ENCODE measurements around the gene ANP32D. TPM values are rescaled to one million over a fixed set of nuclear protein-coding genes. Genes with fewer than 3 reads are reported as not detected.
"Not testable (repeated sequence)": the region's sequence is repeated elsewhere in the genome, so short reads cannot be mapped to it uniquely, and the experiment has no call there.

The ANP32D gene
- total RNA-seq: not detected in 2 replicates

DNA sequence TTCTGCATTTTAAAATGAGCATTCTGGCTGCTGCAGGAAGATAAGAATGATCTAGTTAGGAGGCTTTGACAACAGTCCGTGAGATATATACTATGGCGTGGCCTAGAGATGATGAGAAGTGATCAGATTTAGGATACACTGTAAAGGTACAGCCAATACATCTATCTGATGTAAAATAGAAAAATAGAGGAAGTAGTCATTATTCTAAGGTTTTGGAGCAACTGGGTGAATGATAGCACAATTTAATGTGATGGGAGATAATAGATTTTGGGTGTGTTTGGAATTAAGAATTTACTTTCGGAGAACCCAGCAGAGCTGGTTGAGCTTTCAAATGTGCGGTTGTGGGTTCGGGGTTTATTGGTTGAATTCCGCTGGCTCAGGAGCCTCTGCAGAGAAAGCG lies at the start of gene ANP32D:
Gene ANP32D, plus strand, starts transcription at position 301 of the 400 bp plus-strand sequence. CDS start 106 bp downstream, outside the sequence.
- Mint-ChIP-seq H3K9me3 (peaks cover 38% of the 10 kb centered on the region), H3K27ac (no peak within 1 kb of the TSS), H3K4me1 (no peaks in the 10 kb centered on the region), H3K27me3 (no peaks in the 10 kb centered on the region), H3K36me3 (ENCODE audit: low read depth) (no peaks in the 10 kb centered on the region), H3K4me3 (no peak within 1 kb of the TSS)
- intact Hi-C loops (cut with micrococcal nuclease): no loop called here
- DNase-seq: no peak

DNA sequence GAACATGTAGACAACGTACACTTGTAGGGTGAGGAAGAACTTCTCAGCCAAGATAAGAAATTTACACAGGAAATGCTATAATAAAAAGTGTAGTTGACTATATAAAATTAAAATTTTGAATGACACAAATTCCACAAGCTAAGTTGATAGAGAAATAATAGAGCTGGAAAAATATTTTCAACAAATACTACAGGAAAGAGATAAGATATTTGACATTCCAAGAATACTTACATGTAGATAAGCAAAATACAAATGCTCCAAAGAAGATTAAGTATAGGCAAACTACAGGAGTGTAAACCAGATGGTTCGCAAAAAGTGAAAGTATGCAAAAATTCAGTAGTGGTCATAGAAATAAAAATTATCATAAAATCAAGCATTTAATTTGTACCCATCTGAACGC lies 49.2 kb upstream of the ANP32D start:
- H3K4me3 Mint-ChIP-seq: no peak overlapping the region
- peaks cover 1% of the 10 kb centered on the region for H3K27me3 Mint-ChIP-seq
- peaks cover 12% of the 10 kb centered on the region for H3K9me3 Mint-ChIP-seq
- intact Hi-C loops (cut with micrococcal nuclease): no loop called here
- peaks cover 2% of the 10 kb centered on the region for H3K4me1 Mint-ChIP-seq
- H3K27ac Mint-ChIP-seq: no peak overlapping the region
- no peaks in the 10 kb centered on the region for H3K36me3 Mint-ChIP-seq (ENCODE audit: low read depth)
- DNase-seq: no peak

DNA sequence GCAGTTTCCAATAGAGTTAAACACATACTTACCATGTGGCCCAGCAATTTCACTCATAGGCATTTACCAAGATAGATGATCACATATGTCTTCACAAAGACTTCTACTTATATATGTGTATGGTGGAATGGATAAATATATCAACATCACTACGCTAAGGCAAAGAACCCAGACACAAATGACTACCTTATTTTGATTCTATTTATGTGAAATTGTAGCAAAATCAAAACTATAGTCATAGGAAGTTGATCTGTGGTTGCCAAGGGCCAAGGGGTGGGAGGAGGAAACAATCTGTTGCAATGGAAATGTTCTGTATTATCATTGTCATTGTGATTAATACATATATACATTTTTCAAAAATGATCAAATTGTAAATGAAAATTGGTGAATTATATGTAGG lies 47.7 kb upstream of the ANP32D start:
- Mint-ChIP-seq H3K4me1 (peaks cover 2% of the 10 kb centered on the region), H3K36me3 (ENCODE audit: low read depth) (no peaks in the 10 kb centered on the region), H3K27ac (no peak overlapping the region), H3K27me3 (peaks cover 5% of the 10 kb centered on the region), H3K9me3 (peaks cover 24% of the 10 kb centered on the region), H3K4me3 (no peak overlapping the region)
- intact Hi-C loops (cut with micrococcal nuclease): no loop called here
- DNase-seq: no peak

DNA sequence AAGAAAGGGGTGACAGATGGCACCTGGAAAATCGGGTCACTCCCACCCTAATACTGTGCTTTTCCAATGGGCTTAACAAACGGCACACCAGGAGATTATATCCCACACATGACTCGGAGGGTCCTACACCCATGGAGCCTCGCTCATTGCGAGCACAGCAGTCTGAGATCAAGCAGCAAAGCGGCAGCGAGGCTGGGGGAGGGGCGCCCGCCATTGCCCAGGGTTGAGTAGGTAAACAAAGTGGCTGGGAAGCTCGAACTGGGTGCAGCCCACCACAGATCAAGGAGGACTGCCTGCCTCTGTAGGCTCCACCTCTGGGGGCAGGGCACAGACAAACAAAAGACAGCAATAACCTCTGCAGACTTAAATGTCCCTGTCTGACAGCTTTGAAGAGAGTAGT lies 38.3 kb upstream of the ANP32D start:
- H3K4me3 Mint-ChIP-seq; H3K4me1 Mint-ChIP-seq; H3K36me3 Mint-ChIP-seq (ENCODE audit: low read depth); DNase-seq; intact Hi-C loops (cut with micrococcal nuclease); H3K27ac Mint-ChIP-seq; H3K27me3 Mint-ChIP-seq: not testable (repeated sequence)
- H3K9me3 Mint-ChIP-seq: peaks cover 22% of the 10 kb centered on the region

DNA sequence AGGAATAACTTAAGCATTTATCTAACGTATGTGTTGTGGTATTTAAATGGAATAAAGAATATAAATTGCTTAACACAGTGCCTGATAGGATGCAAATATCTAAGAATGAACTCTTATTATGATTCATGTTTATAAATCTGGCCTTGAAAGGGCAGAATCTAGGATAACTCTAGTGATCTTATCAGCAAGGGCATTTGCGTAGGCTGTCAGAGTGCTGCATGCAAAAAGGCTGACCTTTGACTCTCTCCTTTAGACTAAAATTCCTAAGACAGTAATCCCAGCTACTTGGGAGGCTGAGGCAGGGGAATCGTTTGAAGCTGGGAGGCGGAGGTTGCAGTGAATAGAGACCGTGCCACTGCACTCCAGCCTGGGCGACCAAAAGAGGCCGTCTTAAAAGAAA lies 31.3 kb upstream of the ANP32D start:
- H3K4me1 Mint-ChIP-seq: no peaks in the 10 kb centered on the region
- no peak overlapping the region for H3K4me3 Mint-ChIP-seq
- no peak overlapping the region for H3K27ac Mint-ChIP-seq
- no peaks in the 10 kb centered on the region for H3K9me3 Mint-ChIP-seq
- intact Hi-C loops (cut with micrococcal nuclease): no loop called here
- H3K36me3 Mint-ChIP-seq (ENCODE audit: low read depth): no peaks in the 10 kb centered on the region
- no peaks in the 10 kb centered on the region for H3K27me3 Mint-ChIP-seq
- DNase-seq: no peak

DNA sequence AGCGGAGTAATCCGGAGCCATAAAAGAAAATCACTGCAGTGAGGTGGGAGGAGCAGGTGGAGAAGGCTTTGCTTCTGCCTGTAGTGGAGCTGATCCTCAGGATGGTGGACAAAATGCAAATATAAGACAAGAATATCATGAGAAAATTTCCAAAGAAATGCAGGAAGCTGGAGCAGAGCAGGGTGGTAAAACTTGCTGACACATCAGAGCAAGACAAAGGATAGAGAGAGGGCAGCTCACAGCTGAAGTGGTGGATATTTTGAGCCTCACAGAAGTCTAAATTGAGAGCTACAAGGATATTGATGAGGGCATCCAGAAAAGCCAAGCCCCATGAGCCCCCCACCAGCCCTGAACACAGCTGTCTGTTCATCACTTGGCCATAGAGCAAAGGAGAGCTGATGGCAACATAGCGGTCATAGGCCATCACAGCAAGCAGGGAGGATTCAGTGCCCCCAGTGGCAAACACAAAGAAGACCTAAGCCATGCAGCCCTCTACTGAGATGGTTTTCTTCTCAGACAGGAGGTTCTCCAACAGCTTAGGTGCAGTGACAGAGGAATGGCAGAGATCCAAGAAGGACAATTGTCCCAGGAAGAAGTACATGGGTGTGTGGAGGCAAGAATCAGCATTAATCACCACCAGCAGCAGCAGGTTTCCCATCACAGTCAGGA lies 30.0 kb upstream of the ANP32D start:
- Mint-ChIP-seq H3K36me3 (ENCODE audit: low read depth) (no peaks in the 10 kb centered on the region), H3K9me3 (no peaks in the 10 kb centered on the region), H3K27ac (no peak overlapping the region), H3K4me3 (no peak overlapping the region), H3K27me3 (no peaks in the 10 kb centered on the region), H3K4me1 (no peaks in the 10 kb centered on the region)
- intact Hi-C loops (cut with micrococcal nuclease): no loop called here
- DNase-seq: no peak

DNA sequence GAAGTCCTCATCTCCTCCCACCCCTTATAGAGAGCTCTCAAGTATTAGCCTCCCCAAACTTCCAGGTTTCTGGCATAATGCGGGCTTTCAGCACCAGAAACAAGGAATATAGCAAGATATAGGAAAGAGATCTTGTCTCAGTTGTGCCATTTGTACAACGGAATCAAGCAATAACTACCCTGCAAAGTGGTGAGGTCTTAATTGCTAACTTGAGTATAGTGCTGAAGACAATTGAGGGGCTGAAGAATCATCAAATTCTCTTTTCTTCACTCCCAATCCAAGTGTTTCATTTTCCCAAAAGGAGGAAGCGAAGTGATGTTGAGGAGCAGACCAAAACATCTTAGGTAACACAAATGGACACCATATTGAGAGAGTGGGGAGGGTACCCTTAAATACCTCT lies 26.8 kb upstream of the ANP32D start:
- Mint-ChIP-seq H3K4me1 (no peaks in the 10 kb centered on the region), H3K36me3 (ENCODE audit: low read depth) (no peaks in the 10 kb centered on the region), H3K9me3 (peaks cover 6% of the 10 kb centered on the region), H3K4me3 (no peak overlapping the region), H3K27ac (no peak overlapping the region), H3K27me3 (no peaks in the 10 kb centered on the region)
- no peak for DNase-seq
- intact Hi-C loops (cut with micrococcal nuclease): no loop called here

DNA sequence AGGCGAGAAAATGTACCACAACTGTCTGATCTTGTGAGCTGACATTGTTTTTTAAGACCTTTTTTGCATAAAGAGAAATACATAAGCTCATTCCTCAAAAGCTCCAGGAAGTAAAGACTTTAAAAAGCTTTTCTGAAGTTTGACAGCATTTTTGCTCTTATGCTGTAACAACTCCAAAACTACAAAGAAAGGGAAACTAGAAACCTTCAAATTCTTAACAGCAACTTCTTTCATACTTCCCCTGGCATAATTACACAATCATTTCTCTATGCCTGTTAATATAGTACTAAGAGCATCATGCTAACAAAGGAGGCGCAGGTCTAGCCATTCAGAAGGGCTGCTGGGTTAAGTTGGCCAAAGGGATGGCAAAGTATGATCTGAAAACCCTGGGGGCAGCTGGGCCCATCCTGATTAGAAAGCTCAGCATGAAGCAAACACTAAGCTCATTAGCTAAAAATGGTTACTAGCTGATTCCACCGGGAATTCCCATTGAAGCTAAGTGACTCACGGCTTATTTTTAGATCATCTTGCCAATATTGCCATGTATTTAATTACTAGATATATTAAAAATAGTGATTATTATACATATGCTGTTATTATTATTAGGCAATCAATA lies 26.1 kb upstream of the ANP32D start:
- H3K27ac Mint-ChIP-seq: no peak overlapping the region

DNA sequence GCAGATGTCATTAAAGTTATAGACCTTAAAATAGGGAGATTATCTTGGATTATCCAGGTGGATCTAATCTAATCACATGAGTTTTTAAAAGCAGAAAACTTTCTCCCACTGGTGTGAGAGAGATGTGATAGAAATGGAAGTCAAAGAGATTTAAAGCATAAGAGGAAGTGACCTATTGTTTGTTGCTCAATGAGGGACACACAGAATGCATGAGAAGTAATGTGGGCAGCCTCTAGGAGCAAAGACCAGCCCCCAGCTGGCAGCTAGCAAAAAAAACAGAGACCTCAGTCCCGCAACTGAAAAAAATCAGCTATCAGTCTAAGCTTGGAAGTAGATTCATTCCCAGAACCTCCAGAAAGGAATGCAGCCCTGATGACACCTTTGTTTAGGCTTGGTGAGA lies 24.6 kb upstream of the ANP32D start:
- H3K4me1 Mint-ChIP-seq: no peaks in the 10 kb centered on the region
- no peak for DNase-seq
- no peaks in the 10 kb centered on the region for H3K27me3 Mint-ChIP-seq
- intact Hi-C loops (cut with micrococcal nuclease): no loop called here
- no peaks in the 10 kb centered on the region for H3K36me3 Mint-ChIP-seq (ENCODE audit: low read depth)
- peaks cover 6% of the 10 kb centered on the region for H3K9me3 Mint-ChIP-seq
- no peak overlapping the region for H3K4me3 Mint-ChIP-seq
- no peak overlapping the region for H3K27ac Mint-ChIP-seq

More for the DNA sequence above, 26.1 kb upstream of the ANP32D start:
- H3K9me3 Mint-ChIP-seq: peaks cover 6% of the 10 kb centered on the region
- no peak for DNase-seq
- H3K4me3 Mint-ChIP-seq: no peak overlapping the region
- intact Hi-C loops (cut with micrococcal nuclease): no loop called here
- H3K36me3 Mint-ChIP-seq (ENCODE audit: low read depth): no peaks in the 10 kb centered on the region
- H3K27me3 Mint-ChIP-seq: no peaks in the 10 kb centered on the region
- no peaks in the 10 kb centered on the region for H3K4me1 Mint-ChIP-seq

DNA sequence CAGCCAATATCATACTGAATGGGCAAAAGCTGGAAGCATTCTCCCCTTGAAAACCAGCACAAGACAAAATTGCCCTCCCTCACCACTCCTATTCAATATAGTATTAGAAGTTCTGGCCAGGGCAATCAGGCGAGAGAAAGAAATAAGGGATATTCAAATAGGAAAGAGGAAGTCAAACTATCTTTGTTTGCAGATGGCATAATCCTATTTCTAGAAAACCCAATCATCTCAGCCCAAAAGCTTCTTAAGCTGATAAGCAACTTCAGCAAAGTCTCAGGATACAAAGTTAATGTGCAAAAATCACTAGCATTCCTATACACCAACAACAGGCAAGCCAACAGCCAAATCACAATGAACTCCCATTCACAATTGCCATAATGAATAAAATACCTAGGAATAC lies 21.0 kb upstream of the ANP32D start:
- intact Hi-C loops (cut with micrococcal nuclease): no loop called here
- H3K36me3 Mint-ChIP-seq (ENCODE audit: low read depth): no peaks in the 10 kb centered on the region
- H3K4me3 Mint-ChIP-seq: no peak overlapping the region
- H3K4me1 Mint-ChIP-seq: no peaks in the 10 kb centered on the region
- DNase-seq: no peak
- H3K27ac Mint-ChIP-seq: no peak overlapping the region
- H3K9me3 Mint-ChIP-seq: peaks cover 6% of the 10 kb centered on the region
- no peaks in the 10 kb centered on the region for H3K27me3 Mint-ChIP-seq

DNA sequence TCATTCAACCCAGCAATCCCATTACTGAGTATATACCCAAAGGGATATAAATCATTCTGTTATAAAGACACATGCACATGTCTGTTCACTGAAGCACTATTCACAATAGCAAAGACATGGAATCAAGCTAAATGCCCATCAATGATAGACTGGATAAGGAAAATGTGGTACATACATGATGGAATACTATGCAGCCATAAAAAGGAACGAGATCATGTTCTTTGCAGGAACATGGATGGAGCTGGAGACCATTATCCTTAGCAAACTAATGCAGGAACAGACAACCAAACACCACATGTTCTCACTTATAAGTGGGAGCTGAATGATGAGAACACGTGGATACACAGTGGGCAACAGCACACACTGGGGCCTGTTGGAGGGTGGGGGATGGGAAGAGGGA lies 19.4 kb upstream of the ANP32D start:
- H3K36me3 Mint-ChIP-seq (ENCODE audit: low read depth); H3K4me3 Mint-ChIP-seq; H3K4me1 Mint-ChIP-seq; H3K27ac Mint-ChIP-seq; intact Hi-C loops (cut with micrococcal nuclease); DNase-seq; H3K27me3 Mint-ChIP-seq; H3K9me3 Mint-ChIP-seq: not testable (repeated sequence)

DNA sequence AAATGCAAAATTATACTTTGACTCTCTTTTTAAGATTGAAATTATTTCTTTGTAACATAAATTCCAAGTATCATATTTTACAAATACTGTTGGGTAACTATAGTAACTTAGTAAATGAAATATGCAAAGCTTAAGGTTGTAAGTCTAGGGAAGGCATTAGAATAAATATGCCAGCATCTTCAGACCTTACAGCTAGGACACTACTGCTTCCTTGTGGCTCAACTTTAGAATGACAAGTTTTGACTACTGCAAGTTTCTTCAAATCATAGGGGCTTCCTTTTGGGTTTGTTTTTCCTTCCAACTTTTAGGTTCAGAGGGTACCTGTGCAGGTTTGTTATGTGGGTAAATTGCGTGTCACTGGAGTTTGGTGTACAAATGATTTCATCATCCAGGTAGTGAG lies 17.7 kb upstream of the ANP32D start:
- Mint-ChIP-seq H3K27ac (no peak overlapping the region), H3K4me3 (no peak overlapping the region), H3K9me3 (peaks cover 6% of the 10 kb centered on the region), H3K27me3 (peaks cover 2% of the 10 kb centered on the region), H3K36me3 (ENCODE audit: low read depth) (no peaks in the 10 kb centered on the region), H3K4me1 (no peaks in the 10 kb centered on the region)
- intact Hi-C loops (cut with micrococcal nuclease): no loop called here
- DNase-seq: no peak

DNA sequence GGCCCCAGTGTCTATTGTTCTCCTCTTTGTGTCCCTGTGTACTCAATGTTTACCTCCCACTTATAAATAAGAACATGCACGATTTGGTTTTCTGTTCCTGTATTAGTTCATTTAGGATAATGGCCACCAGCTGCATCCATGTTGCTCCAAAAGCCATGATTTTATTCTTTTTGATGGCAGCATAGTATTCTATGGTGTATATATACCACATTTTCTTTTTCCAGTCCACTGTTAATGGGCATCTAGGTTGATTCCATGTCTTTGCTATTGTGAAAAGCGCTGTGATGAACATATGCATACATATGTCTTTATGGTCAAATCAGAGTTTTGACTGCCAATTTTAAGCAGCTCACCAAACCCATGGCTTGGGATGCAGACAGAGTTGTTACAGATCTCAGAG lies 17.2 kb upstream of the ANP32D start:
- peaks cover 2% of the 10 kb centered on the region for H3K27me3 Mint-ChIP-seq
- no peaks in the 10 kb centered on the region for H3K36me3 Mint-ChIP-seq (ENCODE audit: low read depth)
- no peak overlapping the region for H3K27ac Mint-ChIP-seq
- H3K4me3 Mint-ChIP-seq: no peak overlapping the region
- H3K4me1 Mint-ChIP-seq: no peaks in the 10 kb centered on the region
- intact Hi-C loops (cut with micrococcal nuclease): no loop called here
- DNase-seq: no peak
- peaks cover 3% of the 10 kb centered on the region for H3K9me3 Mint-ChIP-seq

DNA sequence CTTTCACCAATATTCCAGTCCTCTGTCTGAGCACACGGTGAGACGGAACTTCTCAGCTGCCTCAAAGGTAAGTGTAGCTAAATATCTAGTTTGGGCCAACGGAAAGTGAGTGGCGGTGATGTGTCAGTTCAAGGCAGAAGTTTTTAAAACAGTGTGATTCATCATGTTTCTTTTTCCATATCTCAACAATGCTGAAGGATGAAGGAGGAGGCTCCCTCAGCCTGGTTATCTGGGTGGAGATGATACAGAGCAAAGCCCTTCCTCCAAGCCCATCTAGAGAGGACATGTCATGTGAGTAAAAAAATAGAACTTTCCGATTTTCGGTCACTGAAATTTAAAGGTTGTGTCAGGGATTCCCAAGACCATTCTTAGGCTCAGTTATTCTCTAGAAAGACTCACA lies 13.1 kb upstream of the ANP32D start:
- Mint-ChIP-seq H3K27ac (no peak overlapping the region), H3K4me3 (no peak overlapping the region), H3K36me3 (ENCODE audit: low read depth) (no peaks in the 10 kb centered on the region), H3K9me3 (no peaks in the 10 kb centered on the region), H3K4me1 (no peaks in the 10 kb centered on the region), H3K27me3 (peaks cover 14% of the 10 kb centered on the region)
- DNase-seq: no peak
- intact Hi-C loops (cut with micrococcal nuclease): no loop called here

DNA sequence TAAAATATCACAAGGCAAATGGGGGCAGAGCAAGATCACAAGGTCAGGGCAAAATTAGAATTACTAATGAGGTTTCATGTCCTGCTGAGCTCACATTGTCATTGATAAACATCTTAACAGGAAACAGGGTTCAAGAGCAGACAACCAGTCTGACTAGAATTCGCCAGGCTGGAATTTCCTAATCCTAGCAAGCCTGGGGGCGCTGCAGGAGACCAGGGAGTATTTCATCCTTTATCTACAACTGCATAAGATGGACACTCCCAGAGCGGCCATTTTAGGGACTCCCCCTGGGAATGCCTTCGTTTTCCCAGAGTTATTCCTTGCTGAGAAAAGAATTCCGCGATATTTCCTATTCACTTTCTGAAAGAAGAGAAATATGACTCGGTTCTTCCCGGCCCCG lies 3.3 kb upstream of the ANP32D start:
- H3K4me3 Mint-ChIP-seq; intact Hi-C loops (cut with micrococcal nuclease); H3K27me3 Mint-ChIP-seq; DNase-seq; H3K27ac Mint-ChIP-seq; H3K4me1 Mint-ChIP-seq; H3K36me3 Mint-ChIP-seq (ENCODE audit: low read depth): not testable (repeated sequence)
- peaks cover 40% of the 10 kb centered on the region for H3K9me3 Mint-ChIP-seq
